Measurements from ENCODE around the gene DPF3. TPM values are rescaled to one million over a fixed set of nuclear protein-coding genes. Genes with fewer than 3 reads are reported as not detected.

Gene DPF3
- polyA plus RNA-seq, 2 of the 4 experiments (the other 2 are of a cell fraction): 0.05 to 0.09 TPM

GRCh38 chr14:72845196-72845595, 48.7 kb downstream of the DPF3 start:
- Histone ChIP-seq H3K4me2 (no peak overlapping the region), H3K4me1 (no peaks in the 10 kb centered on the region), H3K9me3 (no peaks in the 10 kb centered on the region), H3K4me3 (no peak overlapping the region), H3K27ac (no peak overlapping the region)
- DNase-seq (ENCODE audit: low read depth in 1 of 2, low spot score in 1 of 2): no peak
- CTCF ChIA-PET: interaction anchor here (1.0 to 1.2 kb wide), 2 partner anchors 10 to 51 kb away, joined by 3 read pairs; no protein-coding TSS in a partner anchor
- POLR2A ChIA-PET: no interaction called here
- WGBS (ENCODE audit: missing lambda C conversion rate): 37% methylated on average over 4 of the region's 4 CpGs
- no peak for TF ChIP-seq JUNB (IDR thresholded peaks at IDR 0.05)
- TF ChIP-seq EHF (CRISPR knock-in tag; IDR thresholded peaks at IDR 0.05): no peak
- no peak for TF ChIP-seq CHD2 (IDR thresholded peaks at IDR 0.05; ENCODE audit: low read length, partially characterized antibody)
- TF ChIP-seq CBX8 (IDR thresholded peaks at IDR 0.05): no peak
- no peak for TF ChIP-seq MYC (IDR thresholded peaks at IDR 0.05; ENCODE audit: borderline replicate concordance, low read length)
- no peak for TF ChIP-seq CEBPB (IDR thresholded peaks at IDR 0.05)
- no peak for TF ChIP-seq HOXB5 (CRISPR knock-in tag; IDR thresholded peaks at IDR 0.05)
- TF ChIP-seq HMGXB4 (CRISPR knock-in tag; IDR thresholded peaks at IDR 0.05; ENCODE audit: borderline replicate concordance): no peak
- no peak for TF ChIP-seq RCOR1 (IDR thresholded peaks at IDR 0.05; ENCODE audit: low read depth, low read length)
- no peak for TF ChIP-seq PBX3 (IDR thresholded peaks at IDR 0.05)
- TF ChIP-seq, protein P1, sequence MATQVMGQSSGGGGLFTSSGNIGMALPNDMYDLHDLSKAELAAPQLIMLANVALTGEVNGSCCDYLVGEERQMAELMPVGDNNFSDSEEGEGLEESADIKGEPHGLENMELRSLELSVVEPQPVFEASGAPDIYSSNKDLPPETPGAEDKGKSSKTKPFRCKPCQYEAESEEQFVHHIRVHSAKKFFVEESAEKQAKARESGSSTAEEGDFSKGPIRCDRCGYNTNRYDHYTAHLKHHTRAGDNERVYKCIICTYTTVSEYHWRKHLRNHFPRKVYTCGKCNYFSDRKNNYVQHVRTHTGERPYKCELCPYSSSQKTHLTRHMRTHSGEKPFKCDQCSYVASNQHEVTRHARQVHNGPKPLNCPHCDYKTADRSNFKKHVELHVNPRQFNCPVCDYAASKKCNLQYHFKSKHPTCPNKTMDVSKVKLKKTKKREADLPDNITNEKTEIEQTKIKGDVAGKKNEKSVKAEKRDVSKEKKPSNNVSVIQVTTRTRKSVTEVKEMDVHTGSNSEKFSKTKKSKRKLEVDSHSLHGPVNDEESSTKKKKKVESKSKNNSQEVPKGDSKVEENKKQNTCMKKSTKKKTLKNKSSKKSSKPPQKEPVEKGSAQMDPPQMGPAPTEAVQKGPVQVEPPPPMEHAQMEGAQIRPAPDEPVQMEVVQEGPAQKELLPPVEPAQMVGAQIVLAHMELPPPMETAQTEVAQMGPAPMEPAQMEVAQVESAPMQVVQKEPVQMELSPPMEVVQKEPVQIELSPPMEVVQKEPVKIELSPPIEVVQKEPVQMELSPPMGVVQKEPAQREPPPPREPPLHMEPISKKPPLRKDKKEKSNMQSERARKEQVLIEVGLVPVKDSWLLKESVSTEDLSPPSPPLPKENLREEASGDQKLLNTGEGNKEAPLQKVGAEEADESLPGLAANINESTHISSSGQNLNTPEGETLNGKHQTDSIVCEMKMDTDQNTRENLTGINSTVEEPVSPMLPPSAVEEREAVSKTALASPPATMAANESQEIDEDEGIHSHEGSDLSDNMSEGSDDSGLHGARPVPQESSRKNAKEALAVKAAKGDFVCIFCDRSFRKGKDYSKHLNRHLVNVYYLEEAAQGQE (IDR thresholded peaks at IDR 0.05): no peak
- TF ChIP-seq, protein P2, sequence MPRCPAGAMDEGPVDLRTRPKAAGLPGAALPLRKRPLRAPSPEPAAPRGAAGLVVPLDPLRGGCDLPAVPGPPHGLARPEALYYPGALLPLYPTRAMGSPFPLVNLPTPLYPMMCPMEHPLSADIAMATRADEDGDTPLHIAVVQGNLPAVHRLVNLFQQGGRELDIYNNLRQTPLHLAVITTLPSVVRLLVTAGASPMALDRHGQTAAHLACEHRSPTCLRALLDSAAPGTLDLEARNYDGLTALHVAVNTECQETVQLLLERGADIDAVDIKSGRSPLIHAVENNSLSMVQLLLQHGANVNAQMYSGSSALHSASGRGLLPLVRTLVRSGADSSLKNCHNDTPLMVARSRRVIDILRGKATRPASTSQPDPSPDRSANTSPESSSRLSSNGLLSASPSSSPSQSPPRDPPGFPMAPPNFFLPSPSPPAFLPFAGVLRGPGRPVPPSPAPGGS (IDR thresholded peaks at IDR 0.05): no peak
- TF ChIP-seq HOXB13 (CRISPR knock-in tag; IDR thresholded peaks at IDR 0.05; ENCODE audit: low read depth): no peak
- TF ChIP-seq HOXA7 (CRISPR knock-in tag; IDR thresholded peaks at IDR 0.05): no peak
- no peak for TF ChIP-seq MAFK (IDR thresholded peaks at IDR 0.05; ENCODE audit: partially characterized antibody)
- no peak for TF ChIP-seq HEYL (CRISPR knock-in tag; IDR thresholded peaks at IDR 0.05)
- TF ChIP-seq E2F6 (IDR thresholded peaks at IDR 0.05; ENCODE audit: borderline replicate concordance, low read depth): no peak
- TF ChIP-seq NFE2L2 (conservative IDR thresholded peaks at IDR 0.05; ENCODE audit: low read length): no peak
- TF ChIP-seq PHF8 (IDR thresholded peaks at IDR 0.05; ENCODE audit: borderline replicate concordance, low read depth): no peak
- FAIRE-seq: no peak
- no peak for ATAC-seq

- DNase-seq (ENCODE audit: low read depth in 1 of 2, low spot score in 1 of 2) (no peak), FAIRE-seq (no peak)
- POLR2A ChIA-PET: no interaction called here
- no peak for TF ChIP-seq EHMT2 (IDR thresholded peaks at IDR 0.05; ENCODE audit: low read depth)
- TF ChIP-seq, protein P1 (IDR thresholded peaks at IDR 0.05): no peak
- no peak for TF ChIP-seq JUN (IDR thresholded peaks at IDR 0.05)
- TF ChIP-seq HOXB13 (CRISPR knock-in tag; IDR thresholded peaks at IDR 0.05; ENCODE audit: low read depth): no peak
- TF ChIP-seq RAD21 (conservative IDR thresholded peaks at IDR 0.05 in 1 of 2, IDR thresholded peaks at IDR 0.05 in 1 of 2): no peak
- TF ChIP-seq, protein P2 (IDR thresholded peaks at IDR 0.05): no peak
- TF ChIP-seq MAX (IDR thresholded peaks at IDR 0.05): no peak
Observed at GRCh38 chr14:72844524-72844923, 49.4 kb downstream of the DPF3 start.

More at GRCh38 chr14:72844524-72844923, 49.4 kb downstream of the DPF3 start:
- H3K27ac ChIP-seq: no peak overlapping the region
- H3K4me3 ChIP-seq: no peak overlapping the region
- no peaks in the 10 kb centered on the region for H3K9me3 ChIP-seq
- CTCF ChIA-PET: interaction anchor here (1.0 to 1.3 kb wide), 3 partner anchors 11 to 60 kb away, joined by 3 read pairs; no protein-coding TSS in a partner anchor
- WGBS (ENCODE audit: missing lambda C conversion rate): 34% methylated on average over 3 of the region's 3 CpGs
- no peak for ATAC-seq
- no peak overlapping the region for H3K4me2 ChIP-seq
- H3K4me1 ChIP-seq: no peaks in the 10 kb centered on the region

All from A549 (cell line).